Stimulated activated CD8-positive, alpha-beta memory T cell treated with anti-CD3 and anti-CD28 coated beads, Interleukin-4, amount 100 ng/mL, for 48 hours (primary cell): Measurements from ENCODE around the gene TTC28.

Experiments
- DNase-seq: peaks from one replicate; pipeline ENCODE4 v3.0.0-alpha.2; 2020

The TTC28 gene

GRCh38 chr22:28435140-28435768 is 244.4 kb downstream of the TTC28 start:
- DNase-seq: no peak

- DNase-seq: no peak
Measured at GRCh38 chr22:28430466-28431025, 249.1 kb downstream of the TTC28 start.

- DNase-seq: no peak
Measured at GRCh38 chr22:28429711-28430110, 249.9 kb downstream of the TTC28 start.

- no peak for DNase-seq
Measured at GRCh38 chr22:28428271-28428670, 251.4 kb downstream of the TTC28 start.

GRCh38 chr22:28426346-28427132 is 253.1 kb downstream of the TTC28 start:
- no peak for DNase-seq

- no peak for DNase-seq
Measured at GRCh38 chr22:28425211-28425610, 254.4 kb downstream of the TTC28 start.

- DNase-seq: no peak
Measured at GRCh38 chr22:28424427-28425080, 255.1 kb downstream of the TTC28 start.

- DNase-seq: no peak
Measured at GRCh38 chr22:28419919-28420318, 259.7 kb downstream of the TTC28 start.

- DNase-seq: no peak
Measured at GRCh38 chr22:28418008-28418407, 261.6 kb downstream of the TTC28 start.

- DNase-seq: no peak
Measured at GRCh38 chr22:28417431-28417830, 262.2 kb downstream of the TTC28 start.

- DNase-seq: no peak
Measured at GRCh38 chr22:28414913-28415312, 264.7 kb downstream of the TTC28 start.

- DNase-seq: no peak
Measured at GRCh38 chr22:28413612-28414399, 265.8 kb downstream of the TTC28 start.

GRCh38 chr22:28412109-28412508 is 267.5 kb downstream of the TTC28 start:
- DNase-seq: no peak

- no peak for DNase-seq
Measured at GRCh38 chr22:28411125-28411524, 268.5 kb downstream of the TTC28 start.

- DNase-seq: no peak
Measured at GRCh38 chr22:28410050-28410816, 269.4 kb downstream of the TTC28 start.

- no peak for DNase-seq
Measured at GRCh38 chr22:28408709-28409108, 270.9 kb downstream of the TTC28 start.

GRCh38 chr22:28407645-28408044 is 272.0 kb downstream of the TTC28 start:
- no peak for DNase-seq

GRCh38 chr22:28406246-28406645 is 273.4 kb downstream of the TTC28 start:
- DNase-seq: no peak

GRCh38 chr22:28405588-28405987 is 274.1 kb downstream of the TTC28 start:
- DNase-seq: no peak

GRCh38 chr22:28402539-28402938 is 277.1 kb downstream of the TTC28 start:
- no peak for DNase-seq

GRCh38 chr22:28402060-28402459 is 277.6 kb downstream of the TTC28 start:
- no peak for DNase-seq

- DNase-seq: no peak
Measured at GRCh38 chr22:28398981-28399380, 280.7 kb downstream of the TTC28 start.
